ENCODE results near the gene GNAI1. TPM values are rescaled to one million over a fixed set of nuclear protein-coding genes. Genes with fewer than 3 reads are reported as not detected.

GNAI1 gene
- total RNA-seq, 1 donor from 2014 or later = 179 TPM

DNA sequence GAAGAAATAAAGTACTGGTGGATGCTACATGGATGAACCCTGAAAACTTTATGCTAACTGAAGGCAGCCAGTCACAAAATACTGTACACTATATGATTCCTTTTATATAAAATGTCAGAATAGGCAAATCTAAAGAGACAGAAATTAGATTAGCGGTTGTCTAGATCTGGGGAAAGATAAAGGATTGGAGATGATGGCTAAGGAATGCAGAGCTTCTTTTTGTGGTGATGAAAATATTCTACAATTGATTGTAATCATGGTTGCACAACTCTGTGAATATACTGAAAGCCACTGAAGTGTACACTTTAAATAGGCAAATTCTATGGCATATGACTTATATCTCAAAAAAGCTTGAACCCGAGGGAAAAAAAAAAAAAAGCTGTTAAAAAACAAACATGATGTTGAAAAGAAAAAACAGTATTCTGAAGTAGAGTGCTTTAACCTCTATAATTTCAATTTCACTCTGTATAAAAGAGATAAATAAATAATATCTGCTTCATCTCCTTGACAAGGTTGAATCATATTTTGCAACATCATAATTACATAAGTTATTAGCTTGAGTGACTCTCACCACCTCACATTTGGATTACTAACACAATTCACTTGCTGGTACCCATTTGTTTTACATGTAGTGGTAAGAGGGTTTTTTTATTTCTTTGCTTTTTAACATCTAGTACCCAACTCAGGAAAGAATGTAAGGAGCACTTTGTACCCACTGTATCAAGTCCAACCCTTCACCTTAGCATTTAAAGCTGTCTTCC, 2.8 kb upstream of the GNAI1 start:
- DNase-seq (ENCODE audit: low spot score) = no peak

DNA sequence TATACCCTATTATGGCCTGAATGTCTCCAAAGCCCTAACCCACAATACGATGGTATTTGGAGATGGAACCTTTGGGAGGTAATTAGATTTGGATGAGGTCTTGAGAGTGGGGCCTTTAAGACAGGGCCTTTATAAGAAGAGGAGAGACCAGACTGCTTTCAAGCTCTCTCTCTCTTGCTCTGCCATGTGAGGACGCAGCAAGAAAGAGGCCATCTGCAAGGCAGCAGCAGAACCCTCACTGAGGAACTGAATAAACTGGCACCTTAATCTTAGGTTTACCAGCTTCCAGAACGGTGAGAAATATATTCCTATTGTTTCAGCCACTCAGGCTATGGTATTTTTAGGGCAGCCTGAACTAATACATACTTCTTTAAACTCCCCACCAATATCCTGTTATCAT, 2.0 kb upstream of the GNAI1 start:
- DNase-seq (ENCODE audit: low spot score) = no peak

DNA sequence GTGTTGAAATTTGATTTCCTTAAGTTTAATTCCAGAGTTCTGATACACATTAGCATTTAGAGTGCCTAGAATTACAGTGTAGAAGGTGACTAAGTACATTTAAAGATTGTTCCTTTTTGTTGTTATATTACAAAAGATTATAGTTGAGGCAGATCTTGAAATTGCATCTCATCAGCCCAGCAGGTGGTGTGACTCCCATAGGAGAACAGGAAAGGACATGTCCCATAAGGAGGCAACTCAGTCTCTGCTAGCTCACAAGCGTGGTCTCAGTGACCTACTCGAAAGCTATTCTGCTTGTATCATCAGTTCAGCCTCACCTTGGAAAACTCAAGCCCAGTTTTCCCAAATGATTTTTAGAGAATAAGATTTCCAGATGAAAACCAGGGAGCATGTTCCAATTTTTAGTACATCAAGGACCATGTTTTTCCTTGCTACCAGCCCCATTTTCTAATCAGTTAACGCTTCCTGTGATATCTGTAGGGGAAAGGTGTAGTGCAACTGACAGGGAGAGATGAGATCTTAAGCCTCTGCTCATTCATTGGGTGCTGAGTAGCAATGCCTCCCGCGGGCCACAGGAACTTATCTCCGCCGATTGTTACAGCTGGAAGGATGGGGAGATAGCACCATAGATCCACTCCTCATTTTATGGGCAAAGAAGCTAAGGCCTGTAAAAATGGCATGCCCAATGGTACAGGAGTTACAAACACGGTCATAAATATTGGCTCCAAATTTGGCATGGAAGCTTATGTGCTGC, 1.1 kb upstream of the GNAI1 start:
- no peak for DNase-seq (ENCODE audit: low spot score)

DNA sequence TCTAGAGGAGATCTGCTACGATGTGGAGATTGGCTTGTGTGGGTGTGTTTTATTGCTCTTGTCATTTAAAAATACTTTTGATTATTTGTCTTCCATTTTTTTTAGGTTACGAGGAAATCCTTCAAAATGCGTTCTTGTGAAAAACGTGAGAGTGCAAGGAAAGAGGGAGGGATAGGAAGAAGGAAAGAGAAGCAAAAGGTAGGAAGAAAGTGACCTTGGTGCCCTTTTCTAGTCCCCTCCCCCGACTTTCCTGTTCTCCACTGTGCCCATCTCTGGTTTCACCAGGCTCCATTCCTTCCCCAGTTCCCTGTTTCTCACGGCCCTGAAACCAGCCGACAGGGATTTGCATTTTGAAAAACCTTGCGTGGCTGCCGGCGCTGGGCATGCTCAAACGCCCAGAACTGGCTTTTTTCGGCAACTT, 506 bp upstream of the GNAI1 start:
- DNase-seq (ENCODE audit: low spot score) = no peak

DNA sequence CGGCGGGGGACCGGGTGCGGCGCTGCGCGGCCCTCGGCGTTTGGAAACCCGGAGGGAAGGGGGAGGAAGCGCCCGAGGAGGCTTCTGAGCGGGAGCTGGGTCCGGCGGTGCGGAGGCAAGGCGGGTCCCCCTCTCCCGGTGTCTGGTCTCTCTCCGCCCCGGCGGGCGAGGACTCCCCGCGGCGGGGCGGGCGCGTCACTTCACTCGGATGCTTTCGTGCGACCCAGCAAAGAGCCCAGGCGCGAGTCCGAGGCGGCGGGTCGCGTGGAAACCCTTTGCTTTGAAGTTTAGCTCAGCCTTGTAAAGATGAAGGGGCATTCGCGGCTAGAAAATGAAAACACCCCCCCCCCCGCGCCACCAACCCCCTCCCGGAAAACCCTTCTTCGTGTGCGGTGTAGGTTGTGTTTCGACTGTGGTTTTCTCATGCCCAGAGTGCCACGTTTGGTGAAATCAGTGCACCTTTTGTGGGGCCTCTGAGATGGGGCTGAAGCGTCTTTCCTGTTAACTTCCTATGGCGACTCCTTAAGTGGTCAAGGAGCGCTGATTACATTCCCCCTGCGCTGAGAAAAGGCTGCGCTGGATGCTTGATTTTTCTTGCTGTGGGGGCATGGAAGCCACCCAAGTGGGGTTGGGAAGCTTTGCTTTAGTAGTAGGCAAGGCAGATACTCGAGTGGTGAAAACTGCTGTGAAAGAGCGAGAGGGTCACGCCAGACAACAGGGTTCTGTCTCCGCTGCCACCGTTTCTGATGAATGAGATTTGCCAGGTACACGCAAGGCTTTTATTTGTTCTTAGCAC, 876 bp downstream of the GNAI1 start:
- DNase-seq (ENCODE audit: low spot score) = no peak

DNA sequence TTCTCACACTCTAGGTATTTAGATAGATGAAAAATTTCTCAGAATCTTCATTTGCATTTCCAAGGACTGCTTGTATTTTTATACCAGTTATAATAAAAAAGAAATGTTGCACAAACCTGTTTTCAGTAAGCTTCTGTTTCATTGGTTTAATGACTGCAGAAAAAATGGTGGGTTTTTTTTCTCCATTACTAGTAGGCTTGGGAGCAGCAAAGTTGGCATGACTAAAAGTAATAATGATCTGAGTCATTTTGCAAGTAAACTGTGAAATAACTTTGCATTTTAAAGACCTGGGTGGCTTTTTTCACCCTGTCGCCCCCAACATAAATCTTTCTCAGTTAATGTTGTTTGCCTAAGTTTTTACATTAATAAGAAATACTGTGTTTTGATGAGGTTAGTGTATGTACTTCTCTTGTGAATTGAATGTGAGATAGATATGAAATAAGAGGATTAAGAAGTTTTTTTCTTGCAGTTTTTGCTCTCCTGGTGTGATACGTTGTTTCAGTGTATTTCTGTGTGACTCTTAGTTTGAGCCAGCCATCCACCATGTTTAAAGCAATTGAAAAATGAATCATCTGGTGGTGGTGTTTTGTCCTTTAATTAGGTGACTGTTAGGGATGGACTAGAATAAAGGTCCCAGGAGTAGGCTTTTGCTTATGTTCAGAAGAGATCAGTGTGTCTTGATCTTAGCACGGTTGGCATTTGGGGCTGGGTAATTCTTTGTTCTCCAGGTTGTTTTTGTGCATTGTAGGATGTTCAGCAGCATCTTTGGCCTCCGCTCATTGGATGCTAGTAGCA, 1.8 kb downstream of the GNAI1 start:
- DNase-seq (ENCODE audit: low spot score) = no peak

DNA sequence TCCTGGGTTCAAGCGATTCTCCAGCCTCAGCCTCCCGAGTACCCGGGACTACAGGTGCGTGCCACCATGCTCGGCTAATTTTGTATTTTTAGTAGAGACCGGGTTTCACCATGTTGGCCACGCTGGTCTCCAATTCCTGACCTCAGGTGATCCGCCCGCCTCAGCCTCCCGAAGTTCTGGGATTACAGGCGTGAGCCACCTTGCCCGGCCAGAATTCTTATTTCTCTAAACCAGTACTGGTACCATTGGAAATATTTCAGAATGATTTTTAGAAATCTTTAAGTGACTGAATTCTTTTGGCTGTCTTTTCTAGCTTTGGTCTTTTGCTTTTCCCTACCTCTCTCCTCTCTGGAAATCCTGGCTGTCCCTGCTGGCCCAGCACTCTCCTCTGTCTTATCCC, 2.8 kb downstream of the GNAI1 start:
- DNase-seq (ENCODE audit: low spot score) = no peak

DNA sequence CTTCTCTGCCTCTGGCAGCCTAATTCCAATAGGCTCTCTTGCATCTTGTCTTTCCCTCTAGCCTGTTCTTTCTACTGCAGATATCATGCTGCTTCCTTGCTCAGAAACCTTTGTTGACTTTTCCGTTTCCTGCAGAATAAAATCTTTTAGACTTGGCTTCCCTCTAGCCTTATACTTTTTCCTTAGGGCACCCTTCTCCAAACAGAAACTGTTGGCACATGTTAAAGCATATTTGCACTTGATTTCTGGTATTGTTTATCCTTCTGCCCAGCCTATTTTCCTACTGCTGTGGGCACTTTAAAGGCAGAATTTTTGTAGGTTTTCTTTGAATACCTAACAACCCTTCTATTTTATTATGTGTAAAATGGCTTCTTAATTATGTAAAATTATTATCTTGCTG, 4.6 kb downstream of the GNAI1 start:
- no peak for DNase-seq (ENCODE audit: low spot score)

DNA sequence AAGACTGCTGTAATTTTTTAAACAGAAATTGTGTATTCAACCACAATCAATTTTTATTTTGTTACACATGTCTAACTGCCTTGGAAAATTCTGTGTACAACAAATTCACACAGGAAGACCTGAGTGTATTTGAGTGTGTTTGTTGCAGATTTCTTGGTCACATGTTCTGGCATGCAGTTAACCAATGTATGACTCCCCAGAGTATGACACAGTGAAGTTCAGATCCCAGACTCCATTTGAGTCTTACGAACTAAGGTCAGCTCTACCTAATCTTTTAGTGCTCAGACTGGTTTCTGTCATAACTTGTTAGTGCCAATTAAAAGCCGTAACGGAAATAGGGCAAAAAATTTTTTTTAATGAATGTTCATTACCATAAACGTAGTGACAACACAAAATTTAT, 5.8 kb downstream of the GNAI1 start:
- no peak for DNase-seq (ENCODE audit: low spot score)

DNA sequence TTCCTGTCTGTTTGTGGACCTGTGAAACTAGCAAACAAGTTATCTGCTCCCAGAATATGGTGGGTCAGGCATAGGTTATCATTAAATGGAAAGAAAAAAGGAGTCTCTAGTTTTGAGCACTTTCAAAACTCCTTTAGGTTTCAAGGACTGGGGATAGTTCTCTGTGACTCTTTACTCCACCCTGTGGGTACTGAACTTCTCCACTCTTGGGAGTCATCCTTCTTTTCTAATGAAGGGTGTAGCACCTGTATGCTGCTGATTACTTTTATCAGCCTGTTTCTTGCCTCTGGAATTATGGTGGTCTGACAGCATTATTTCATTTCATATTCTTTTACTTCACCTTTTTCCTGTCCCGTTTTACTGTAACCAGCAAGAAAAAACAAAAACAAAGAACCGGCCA, 6.7 kb downstream of the GNAI1 start:
- DNase-seq (ENCODE audit: low spot score) = no peak

DNA sequence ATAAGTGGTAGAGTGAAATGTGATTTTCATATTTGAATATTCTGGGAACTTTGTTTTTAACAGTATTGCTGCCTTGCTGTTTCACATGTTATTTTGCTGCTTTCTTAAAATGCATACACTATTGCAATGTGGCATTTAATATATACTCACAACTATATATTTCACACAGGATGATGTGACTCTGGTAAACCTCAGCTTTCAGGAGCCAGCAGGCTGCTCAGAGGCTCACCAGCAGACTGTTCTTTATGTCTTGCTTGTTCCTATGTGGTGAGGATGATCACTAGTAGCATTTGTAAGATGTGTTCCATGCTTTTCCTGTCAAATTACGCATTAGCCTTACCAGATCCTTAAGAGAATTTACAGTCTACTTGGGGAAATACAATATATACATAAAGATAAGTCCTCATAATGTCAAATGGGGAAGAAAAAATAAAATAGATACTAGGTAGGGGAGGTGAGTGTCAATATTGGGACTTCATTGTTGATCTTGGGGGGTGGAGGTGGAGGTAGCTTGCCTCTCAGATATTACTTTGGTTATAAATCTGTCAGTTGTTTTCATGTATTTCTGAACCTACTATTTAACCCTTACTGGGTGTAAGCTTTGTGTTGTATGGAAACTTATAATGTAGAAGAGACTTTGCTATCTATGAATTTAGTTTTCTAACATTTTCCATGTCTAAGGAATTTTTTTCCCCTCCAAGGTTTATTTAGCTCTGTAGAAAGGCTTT, 8.4 kb downstream of the GNAI1 start:
- DNase-seq (ENCODE audit: low spot score) = no peak

DNA sequence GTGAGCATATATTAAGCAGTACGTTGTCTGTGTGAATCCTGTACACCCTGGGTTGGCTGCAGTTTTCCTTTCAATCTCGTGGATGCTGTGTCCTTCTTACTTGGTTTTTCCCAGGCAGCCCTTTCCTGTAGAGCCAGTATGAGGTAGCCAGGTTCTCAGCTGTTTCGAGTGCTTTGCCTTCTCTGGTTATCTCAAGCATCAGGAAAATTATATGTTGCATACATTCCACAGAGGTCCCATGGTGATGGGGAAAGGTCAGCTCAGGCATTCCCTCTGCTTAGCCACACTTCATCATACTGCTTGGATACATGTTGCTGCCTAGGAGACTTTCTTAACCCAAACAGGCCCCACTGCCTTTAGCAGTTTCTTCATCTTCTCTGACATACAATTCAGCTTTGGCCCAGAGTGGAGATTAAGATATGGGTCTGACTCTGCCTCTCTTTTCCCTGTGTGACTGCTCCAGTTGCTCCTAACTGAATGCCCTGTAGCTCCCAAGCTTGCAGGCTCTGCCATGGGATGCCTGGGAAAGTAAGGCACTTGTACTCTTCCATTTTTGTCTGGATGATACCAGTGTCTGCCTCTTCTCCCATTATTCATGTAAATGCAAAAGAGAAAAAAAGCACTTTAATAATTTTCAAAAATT, 11.3 kb downstream of the GNAI1 start:
- no peak for DNase-seq (ENCODE audit: low spot score)

DNA sequence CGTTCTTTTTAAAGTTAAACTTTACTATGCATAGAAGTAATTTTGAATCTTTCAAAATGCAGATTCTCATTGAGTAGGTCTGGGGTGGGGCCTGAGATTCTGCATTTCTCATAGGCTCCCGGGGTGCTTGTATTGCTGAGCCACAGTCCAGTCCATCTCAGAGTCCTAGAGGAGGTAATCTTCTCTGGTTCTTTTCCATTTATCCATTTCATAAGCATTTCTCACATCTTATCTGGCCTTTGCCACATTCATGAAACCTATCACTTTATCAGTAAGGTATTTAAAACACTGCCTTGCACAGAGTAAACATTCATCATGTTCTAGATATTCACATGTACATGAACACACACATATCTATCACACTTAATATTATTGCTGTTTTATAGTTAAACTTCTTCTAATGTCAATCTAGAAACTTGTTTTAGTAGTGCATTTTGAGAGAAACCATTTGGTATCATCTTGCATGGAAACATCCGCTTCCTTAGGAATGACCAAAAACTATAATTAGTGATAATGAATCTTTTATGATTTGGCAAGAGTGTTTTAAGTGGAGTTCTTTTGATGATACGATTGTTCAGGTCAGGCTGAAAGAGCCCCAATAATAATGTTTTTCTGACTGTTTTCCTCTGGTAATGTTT, 12.0 kb downstream of the GNAI1 start:
- no peak for DNase-seq (ENCODE audit: low spot score)

DNA sequence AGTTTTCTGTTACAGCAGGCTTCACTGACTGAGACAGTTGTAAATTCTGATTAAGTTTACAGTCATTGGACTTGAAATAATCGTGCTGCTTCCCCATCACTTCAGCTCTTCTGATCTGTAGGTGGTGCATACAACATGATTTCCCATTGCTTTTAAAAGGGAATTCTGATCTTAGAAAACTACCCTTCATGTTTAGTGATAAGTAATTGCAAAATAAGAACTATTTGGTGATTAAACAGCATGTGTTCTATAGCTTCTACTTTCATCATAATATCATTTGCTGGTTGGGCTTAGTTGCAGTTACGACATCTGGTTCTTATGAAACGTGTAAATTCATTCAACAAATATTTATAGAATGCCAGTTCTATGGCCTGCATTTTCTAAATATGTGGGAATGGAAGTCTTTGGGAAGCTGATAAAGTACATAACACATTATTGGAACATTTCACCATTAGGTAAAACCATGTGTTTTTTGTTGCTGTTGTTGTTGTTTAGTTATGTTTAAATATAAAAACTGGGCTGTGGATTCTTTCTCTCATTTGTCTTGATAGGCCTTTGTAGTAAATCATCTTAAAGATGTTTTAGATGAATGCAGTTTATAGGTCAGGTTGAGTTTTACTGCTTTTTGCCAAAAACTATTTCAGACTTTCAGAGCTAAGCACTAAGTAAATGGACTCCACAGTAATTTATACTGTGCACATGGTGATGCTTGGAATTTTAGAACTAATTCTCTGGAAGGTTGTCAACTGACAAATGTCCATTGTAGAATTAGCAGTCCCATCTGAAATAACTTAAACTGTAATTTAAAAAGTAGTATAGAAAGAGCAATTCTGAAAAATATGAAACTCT, 13.1 kb downstream of the GNAI1 start:
- no peak for DNase-seq (ENCODE audit: low spot score)

DNA sequence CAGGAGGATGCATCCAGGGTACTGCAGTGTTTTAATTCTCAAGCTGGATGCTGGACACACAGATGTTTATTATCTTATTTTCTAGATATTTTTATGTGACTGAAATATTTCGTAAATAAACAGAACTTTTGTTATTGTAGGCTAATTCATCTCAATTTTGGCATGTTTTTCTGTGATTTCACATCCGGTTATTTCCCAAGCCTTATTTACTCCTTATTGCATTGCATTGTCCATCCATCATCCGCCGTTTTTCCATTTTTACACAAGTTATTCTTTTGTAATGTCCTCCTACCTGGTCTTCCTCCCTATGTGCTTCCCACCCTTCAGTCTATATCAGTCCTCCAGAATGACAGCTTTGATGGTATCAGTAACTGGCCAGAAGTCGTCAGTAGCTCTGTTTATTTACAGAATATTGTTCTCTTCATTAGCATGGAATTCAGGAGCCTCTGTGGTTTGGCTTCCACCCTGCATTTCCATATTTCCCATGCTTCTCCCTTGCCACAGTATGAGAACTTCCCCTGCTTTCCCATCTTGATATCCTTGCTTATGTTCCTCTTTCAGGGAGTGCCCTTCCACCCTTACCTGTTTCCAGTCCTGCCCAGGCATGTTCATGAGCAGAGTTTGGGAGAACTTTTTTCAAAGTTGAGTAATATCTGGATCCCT, 16.1 kb downstream of the GNAI1 start:
- no peak for DNase-seq (ENCODE audit: low spot score)

DNA sequence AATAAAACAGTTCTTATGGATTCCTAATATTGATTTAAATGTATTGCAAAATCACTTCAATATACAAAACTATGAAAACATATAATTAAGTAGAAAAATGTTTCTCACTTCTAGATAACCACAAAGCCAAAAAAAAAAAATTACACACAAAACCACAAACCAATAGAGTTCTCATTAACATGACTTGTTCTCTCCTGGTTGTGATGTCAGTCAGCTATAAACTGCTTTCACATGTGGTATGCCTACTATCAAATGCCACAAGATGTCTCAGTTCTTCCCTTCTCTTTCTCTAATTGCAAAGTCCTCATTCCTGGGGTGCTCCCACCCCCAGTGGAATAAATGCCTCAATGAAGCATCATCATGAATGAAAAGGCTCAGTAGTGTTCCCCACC, 16.6 kb downstream of the GNAI1 start:
- DNase-seq (ENCODE audit: low spot score) = no peak

DNA sequence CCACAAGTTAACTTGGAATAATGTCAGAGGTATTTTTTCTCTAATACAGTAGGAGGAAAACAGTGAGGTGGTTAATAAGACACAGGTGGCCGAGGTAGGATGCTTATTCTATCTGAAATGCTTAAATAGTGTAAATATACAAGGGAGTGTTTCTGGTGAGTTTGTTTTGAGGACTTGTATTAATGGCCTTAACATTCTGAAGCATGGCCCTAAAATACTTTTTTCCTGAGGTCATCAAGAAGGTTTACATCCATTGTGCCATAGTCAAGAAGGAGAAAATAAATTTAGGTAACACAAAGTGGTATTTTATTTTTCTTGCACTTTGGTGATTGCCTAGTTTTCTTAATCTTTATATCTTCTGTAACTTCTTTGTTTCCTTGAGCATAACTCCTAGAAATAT, 18.8 kb downstream of the GNAI1 start:
- DNase-seq (ENCODE audit: low spot score) = no peak

All from mesenteric fat pad (tissue), 1 donor.